Keratinocyte (primary cell): ENCODE data around the gene ENTREP1. TPM values are rescaled to one million over a fixed set of nuclear protein-coding genes. Genes with fewer than 3 reads are reported as not detected.

Experiments used
- DNase-seq: peaks from one replicate; pipeline ENCODE4 v3.0.0-alpha.2; 2011; ENCODE audit warnings: low read depth, missing footprints, low spot score
- FAIRE-seq: peaks from 2 replicates; lab custom pipeline; 2011; peaks lifted over from hg19 to GRCh38; lab: Jason Lieb, UNC
- H2AFZ ChIP-seq: 2 replicates; pipeline ENCODE4 v1.6.0; 2012; ENCODE audit warnings: low read length, control low read depth, inconsistent platforms; ENCODE audit not compliant: control insufficient read depth
- H3K27ac ChIP-seq: 2 replicates; pipeline ENCODE4 v1.5.1; 2011; ENCODE audit warnings: low read length; ENCODE audit not compliant: control insufficient read depth, insufficient read depth
- H3K27me3 ChIP-seq: 3 replicates; pipeline ENCODE4 v1.6.0; 2011; ENCODE audit warnings: low read length; ENCODE audit not compliant: control insufficient read depth, insufficient read depth; ENCODE audit errors: extremely low read depth
- H3K36me3 ChIP-seq, 2 experiments: 2 replicates in 1 of 2; 3 replicates in 1 of 2; pipeline ENCODE4 v1.5.1; 2011; ENCODE audit warnings: low read length in 2 of 2, mild to moderate bottlenecking in 1 of 2; ENCODE audit not compliant: control insufficient read depth in 2 of 2, insufficient read depth in 2 of 2; ENCODE audit errors: extremely low read depth in 1 of 2
- H3K4me1 ChIP-seq: 3 replicates; pipeline ENCODE4 v1.5.1; 2011; ENCODE audit warnings: low read length; ENCODE audit not compliant: control insufficient read depth, insufficient read depth; ENCODE audit errors: extremely low read depth
- H3K4me2 ChIP-seq: 3 replicates; pipeline ENCODE4 v1.6.0; 2011; ENCODE audit warnings: low read depth, low read length; ENCODE audit not compliant: control insufficient read depth, insufficient read depth; ENCODE audit errors: extremely low read depth
- H3K4me3 ChIP-seq, 3 experiments: fragments of 200-600 bp in 1 of 3; sonication (generic) in 1 of 3; 2 replicates in 2 of 3; 3 replicates in 1 of 3; pipeline ENCODE4 v1.5.1; 2011 to 2016; ENCODE audit warnings: low read length in 3 of 3, mild to moderate bottlenecking in 3 of 3, control low read depth in 2 of 3, inconsistent platforms in 1 of 3, low read depth in 1 of 3, mixed read lengths in 1 of 3, mixed run types in 1 of 3, moderate library complexity in 1 of 3; ENCODE audit not compliant: control insufficient read depth in 2 of 3, insufficient read depth in 2 of 3; ENCODE audit errors: extremely low read depth in 1 of 3
- H3K79me2 ChIP-seq: 2 replicates; pipeline ENCODE4 v1.6.0; 2012; ENCODE audit warnings: low read length; ENCODE audit not compliant: control insufficient read depth, insufficient read depth
- H3K9ac ChIP-seq: 3 replicates; pipeline ENCODE4 v1.6.0; 2011; ENCODE audit warnings: low read length; ENCODE audit not compliant: control insufficient read depth, insufficient read depth; ENCODE audit errors: extremely low read depth
- H3K9me1 ChIP-seq: 3 replicates; pipeline ENCODE4 v1.6.0; 2011; ENCODE audit warnings: low read length; ENCODE audit not compliant: control insufficient read depth, insufficient read depth; ENCODE audit errors: extremely low read depth
- H3K9me3 ChIP-seq: 2 replicates; pipeline ENCODE4 v1.5.1; 2012; ENCODE audit warnings: low read depth, low read length; ENCODE audit not compliant: control insufficient read depth
- H4K20me1 ChIP-seq: 3 replicates; pipeline ENCODE4 v1.6.0; 2011; ENCODE audit warnings: low read length; ENCODE audit not compliant: control insufficient read depth, insufficient read depth; ENCODE audit errors: extremely low read depth
- CTCF ChIP-seq, 3 experiments: IDR thresholded peaks in 1 of 3; conservative IDR thresholded peaks in 1 of 3; optimal IDR thresholded peaks in 1 of 3; 2 replicates in 2 of 3; 3 replicates in 1 of 3; pipeline versions ENCODE3 to v1.5.1; 2011; ENCODE audit warnings: low read length in 3 of 3, mild to moderate bottlenecking in 3 of 3, moderate library complexity in 2 of 3, control low read depth in 1 of 3, inconsistent platforms in 1 of 3; ENCODE audit not compliant: insufficient read depth in 2 of 3; ENCODE audit errors: extremely low read depth in 1 of 3
- EZH2 ChIP-seq: IDR thresholded peaks from one replicate; pipeline ENCODE4 v1.6.1; 2012; ENCODE audit warnings: inconsistent platforms, mild to moderate bottlenecking, low read length, moderate library complexity
- dilution Hi-C: fragments of 300-500 bp; cut with MboI; formaldehyde crosslinking; loops from one replicate; pipeline ENCODE4 v1.7.0; 2020; ENCODE audit warnings: low sequenced_read_pairs; ENCODE audit not compliant: extremely low pct_ligation_motif_present
- polyA plus RNA-seq, 5 experiments: library from polyadenylated mRNA; depleted of rRNA in 3 of 5; stranded (reverse) in 3 of 5; stranded (forward) in 1 of 5; unstranded in 1 of 5; fragments of >200 nt; gene quantifications; 1 replicate in 1 of 5; 2 replicates in 3 of 5; 3 replicates in 1 of 5; pipeline versions ENCODE4 v1.2.1 to v1.2.3, GENCODE V29; 2011 to 2012; ENCODE audit warnings: missing spikeins in 2 of 5, low read depth in 1 of 5, low replicate concordance in 1 of 5

ENTREP1 gene
- polyA plus RNA-seq, 1 donor (not counting 4 experiments of a cell fraction or from before 2014, with no cell fraction given): 0.52 TPM

- dilution Hi-C loops: loop anchor here (25.0 kb wide), 1 partner anchor 106 kb away; no protein-coding TSS in a partner anchor
- DNase-seq: no peak
These were observed 106.2 kb downstream of the ENTREP1 start for GRCh38 chr9:69431203-69431602.

GRCh38 chr9:69431777-69432176, 106.8 kb downstream of the ENTREP1 start:
- TF ChIP-seq EZH2 (no peak), CTCF (optimal IDR thresholded peaks at IDR 0.05 in 1 of 3, IDR thresholded peaks at IDR 0.05 in 1 of 3, conservative IDR thresholded peaks at IDR 0.05 in 1 of 3; ENCODE audit: extremely low read depth in 1 of 3, insufficient read depth in 2 of 3, low read length in 3 of 3) (no peak)
- FAIRE-seq (no peak), DNase-seq (no peak)
- Histone ChIP-seq H3K9me1 (no peaks in the 10 kb centered on the region), H3K27me3 (no peaks in the 10 kb centered on the region), H4K20me1 (no peaks in the 10 kb centered on the region), H3K4me2 (no peak overlapping the region), H3K4me1 (peaks cover 13% of the 10 kb centered on the region), H3K9ac (no peak overlapping the region), H3K36me3 (no peaks in the 10 kb centered on the region), H3K79me2 (no peaks in the 10 kb centered on the region), H3K4me3 (no peak overlapping the region), H2AFZ (no peak overlapping the region), H3K27ac (no peak overlapping the region), H3K9me3 (peaks cover 4% of the 10 kb centered on the region)
- dilution Hi-C loops: loop anchor here (25.0 kb wide), 1 partner anchor 106 kb away; no protein-coding TSS in a partner anchor

More at GRCh38 chr9:69431203-69431602, 106.2 kb downstream of the ENTREP1 start:
- Histone ChIP-seq H3K4me3 (no peak overlapping the region), H3K9me1 (no peaks in the 10 kb centered on the region), H3K9me3 (peaks cover 4% of the 10 kb centered on the region), H2AFZ (no peak overlapping the region), H3K36me3 (no peaks in the 10 kb centered on the region), H3K4me2 (no peak overlapping the region), H4K20me1 (no peaks in the 10 kb centered on the region), H3K27ac (no peak overlapping the region), H3K9ac (no peak overlapping the region), H3K27me3 (no peaks in the 10 kb centered on the region), H3K79me2 (no peaks in the 10 kb centered on the region), H3K4me1 (peaks cover 13% of the 10 kb centered on the region)
- no peak for FAIRE-seq
- TF ChIP-seq EZH2: no peak
- TF ChIP-seq CTCF (optimal IDR thresholded peaks at IDR 0.05 in 1 of 3, IDR thresholded peaks at IDR 0.05 in 1 of 3, conservative IDR thresholded peaks at IDR 0.05 in 1 of 3; ENCODE audit: extremely low read depth in 1 of 3, insufficient read depth in 2 of 3, low read length in 3 of 3): no peak
